Limb (tissue), 2 donors: ENCODE data around the gene NOL4L.
A peak's percentile ranks its signal among the peaks of the same experiment; 100 is the strongest.

ENCODE experiments used
- DNase-seq, 2 donors: peaks; one replicate each; pipeline ENCODE4 v3.0.0-alpha.2; 2016; ENCODE audit errors: extremely low spot score in 2 of 2

NOL4L gene

GRCh38 chr20:32585011-32585585 lies at the start of gene NOL4L:
TSS of gene NOL4L (minus strand) at chr20:32585333. CDS start at chr20:32584890, 443 bp downstream.
- DNase-seq, result peak in 1 of 2 donors; percentile 71

DNA sequence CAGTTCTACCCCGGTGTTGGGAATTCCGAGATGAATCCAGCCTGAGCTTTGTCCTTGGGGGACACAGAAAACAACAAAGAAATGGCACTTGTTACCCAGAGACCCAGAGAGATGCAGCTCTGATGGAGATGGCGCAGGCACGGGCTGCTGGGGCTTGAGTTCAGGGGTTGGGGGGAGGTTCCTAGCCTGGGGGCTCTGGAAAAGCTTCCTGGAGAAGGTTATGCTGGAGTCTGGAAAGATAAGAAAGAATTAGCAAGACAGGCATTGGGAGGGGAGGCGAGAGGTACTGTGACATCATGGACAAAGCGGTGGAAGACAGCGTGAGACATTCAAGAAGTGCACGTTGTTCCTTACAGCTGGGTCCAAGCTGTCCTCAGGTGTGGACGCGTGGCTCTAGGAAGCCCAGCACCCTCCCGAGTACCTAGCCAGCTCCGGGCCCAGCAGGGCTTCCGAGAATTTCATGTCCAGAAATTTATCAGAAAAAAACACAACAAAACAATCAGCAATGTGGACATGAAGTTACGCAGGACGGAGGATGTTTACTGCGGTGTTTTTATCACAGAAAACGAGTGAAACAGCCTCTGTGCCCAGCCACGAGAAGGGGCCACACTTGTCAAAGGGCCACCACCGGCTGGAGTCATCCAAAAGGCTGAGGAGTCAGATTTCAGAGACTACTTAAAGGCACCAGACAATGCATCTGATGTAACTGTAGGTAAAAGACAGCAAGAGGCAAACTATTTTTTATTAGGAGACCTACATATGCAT lies 49.1 kb upstream of the NOL4L start:
- peak in 1 of 2 donors; percentile 18 for DNase-seq

DNA sequence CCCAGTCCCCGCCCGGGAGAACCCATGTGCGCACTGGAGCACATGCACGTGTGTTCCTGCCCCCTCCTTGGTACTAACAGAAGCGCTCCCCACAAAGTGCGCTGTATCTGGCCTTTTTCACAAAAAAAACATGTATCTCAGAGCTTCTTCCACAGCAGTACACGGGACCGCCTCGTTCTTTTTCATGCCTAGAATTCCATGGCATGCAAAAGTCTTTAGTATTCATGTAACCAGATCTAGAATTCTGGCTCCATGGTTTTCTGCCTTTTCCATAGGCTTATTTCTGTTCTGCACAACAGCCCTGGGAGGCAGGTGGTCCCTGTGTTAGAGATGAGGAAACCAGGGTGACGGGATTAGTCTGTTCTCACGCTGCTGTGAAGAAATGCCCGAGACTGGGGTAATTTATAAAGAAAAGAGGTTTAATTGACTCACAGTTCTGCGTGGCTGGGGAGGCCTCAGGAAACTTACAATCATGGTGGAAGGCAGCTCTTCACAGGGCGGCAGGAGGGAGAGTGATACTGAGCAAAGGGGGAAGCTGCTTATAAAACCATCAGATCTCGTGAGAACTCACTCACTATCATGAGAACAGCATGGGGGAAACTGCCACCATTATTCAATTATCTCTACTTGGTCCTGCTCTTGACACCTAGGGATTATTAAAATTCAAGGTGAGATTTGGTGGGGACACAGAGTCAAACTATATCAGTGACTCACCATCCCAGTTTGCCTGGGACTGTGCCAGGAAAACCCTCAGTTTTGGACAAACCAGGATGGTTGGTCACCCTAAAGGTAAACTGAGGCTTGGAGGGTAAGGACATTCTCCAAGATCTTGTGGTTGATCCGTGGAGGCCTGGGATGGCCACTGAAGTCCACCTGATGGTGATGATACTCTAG lies 47.6 kb upstream of the NOL4L start:
- DNase-seq, result peak in 1 of 2 donors; percentile 21

DNA sequence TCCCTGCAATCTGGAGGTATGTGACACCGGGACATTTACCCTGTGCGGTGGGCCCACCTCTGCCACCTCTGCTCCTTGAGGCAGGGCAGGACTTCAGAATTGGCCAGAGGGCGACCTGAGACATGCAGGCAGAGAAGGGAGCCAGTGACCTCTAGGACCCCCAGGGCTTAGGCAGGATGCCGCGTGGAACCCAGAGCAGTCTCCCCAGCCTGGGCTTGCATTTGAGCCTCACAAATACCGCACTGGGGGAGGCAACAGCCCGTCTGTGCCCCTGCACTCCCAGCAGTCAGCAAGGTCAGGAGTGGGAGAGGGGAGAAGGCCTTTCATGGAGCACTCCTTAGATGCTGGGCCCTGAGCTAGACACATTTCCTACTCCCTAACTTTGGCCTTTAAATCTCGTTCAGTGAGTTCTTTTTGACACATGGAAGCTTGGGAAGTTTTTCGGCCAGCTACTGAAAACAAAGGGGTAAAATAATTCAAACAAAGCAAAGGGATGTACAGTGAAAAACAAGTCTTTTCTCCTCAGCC lies 46.9 kb upstream of the NOL4L start:
- peak in 1 of 2 donors; percentile 14 for DNase-seq

DNA sequence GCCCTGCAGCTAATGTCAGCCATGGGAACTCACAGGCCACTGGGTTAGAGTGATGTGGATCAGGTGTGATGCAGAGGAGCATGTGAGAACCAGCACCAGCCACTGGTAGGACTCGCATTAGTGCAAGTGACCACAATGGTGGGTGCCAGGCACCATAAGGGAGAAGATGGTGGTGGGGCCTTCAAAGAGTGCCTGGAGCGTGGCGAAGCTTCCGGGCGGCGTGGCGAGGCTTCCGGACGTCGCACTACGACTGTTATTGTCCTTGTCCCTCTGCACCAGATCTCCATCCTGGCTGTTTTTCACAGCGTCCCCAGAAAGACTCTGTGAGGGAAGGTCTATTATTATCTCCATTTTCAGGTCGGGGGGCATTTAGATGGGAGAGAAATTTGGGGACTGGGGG lies 44.7 kb upstream of the NOL4L start:
- peak in 1 of 2 donors; percentile 17 for DNase-seq

GRCh38 chr20:32628960-32629530 lies 43.9 kb upstream of the NOL4L start:
- DNase-seq, result peak in 1 of 2 donors; percentile 28

- peak in 1 of 2 donors; percentile 75 for DNase-seq
These were observed 41.9 kb upstream of the NOL4L start for GRCh38 chr20:32626859-32627636.

DNA sequence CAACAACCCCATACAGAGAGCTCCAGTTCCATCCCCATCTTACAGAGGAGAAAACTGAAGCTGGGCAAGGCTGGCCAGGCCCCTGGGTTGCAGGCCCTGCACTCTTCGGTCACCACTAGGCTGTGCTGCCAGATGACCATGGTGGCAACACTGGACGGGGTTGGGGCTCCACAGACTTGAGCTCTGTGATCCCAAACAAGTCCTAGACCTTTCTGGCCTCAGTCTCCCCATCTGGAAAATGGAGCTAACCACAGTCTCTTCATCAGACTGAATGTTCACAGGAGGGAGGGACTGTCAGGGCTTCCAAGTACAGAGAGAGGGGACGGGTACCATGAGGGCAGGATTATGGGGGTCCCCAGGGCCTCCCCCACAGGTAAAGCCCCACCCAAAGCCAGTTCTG lies 41.3 kb upstream of the NOL4L start:
- no peak for DNase-seq

DNA sequence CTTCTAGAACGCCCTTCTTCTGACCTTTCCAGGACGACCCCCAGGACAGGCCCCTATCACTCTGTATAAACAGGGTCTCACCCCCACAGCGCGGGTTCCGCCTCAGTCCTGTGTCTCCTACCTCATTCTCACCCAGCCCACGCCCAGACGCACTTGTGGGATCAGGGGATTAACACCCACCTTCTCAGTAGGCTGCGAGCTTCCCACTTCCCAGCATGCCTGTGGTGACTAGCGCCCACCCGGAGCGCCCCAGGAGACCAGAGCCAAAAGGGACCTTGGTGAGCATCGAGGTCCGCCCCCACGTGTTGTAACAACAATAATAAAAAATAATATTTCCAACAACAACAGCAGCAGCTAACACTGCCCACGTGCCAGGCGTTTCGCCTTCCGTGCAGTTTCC lies 40.9 kb upstream of the NOL4L start:
- peak in 1 of 2 donors; percentile 28 for DNase-seq

- DNase-seq, result peak in 1 of 2 donors; percentile 12
These were observed 39.7 kb upstream of the NOL4L start for GRCh38 chr20:32624687-32625345.

- DNase-seq, result peak in 1 of 2 donors; percentile 25
These were observed 38.6 kb upstream of the NOL4L start for GRCh38 chr20:32623667-32624157.

DNA sequence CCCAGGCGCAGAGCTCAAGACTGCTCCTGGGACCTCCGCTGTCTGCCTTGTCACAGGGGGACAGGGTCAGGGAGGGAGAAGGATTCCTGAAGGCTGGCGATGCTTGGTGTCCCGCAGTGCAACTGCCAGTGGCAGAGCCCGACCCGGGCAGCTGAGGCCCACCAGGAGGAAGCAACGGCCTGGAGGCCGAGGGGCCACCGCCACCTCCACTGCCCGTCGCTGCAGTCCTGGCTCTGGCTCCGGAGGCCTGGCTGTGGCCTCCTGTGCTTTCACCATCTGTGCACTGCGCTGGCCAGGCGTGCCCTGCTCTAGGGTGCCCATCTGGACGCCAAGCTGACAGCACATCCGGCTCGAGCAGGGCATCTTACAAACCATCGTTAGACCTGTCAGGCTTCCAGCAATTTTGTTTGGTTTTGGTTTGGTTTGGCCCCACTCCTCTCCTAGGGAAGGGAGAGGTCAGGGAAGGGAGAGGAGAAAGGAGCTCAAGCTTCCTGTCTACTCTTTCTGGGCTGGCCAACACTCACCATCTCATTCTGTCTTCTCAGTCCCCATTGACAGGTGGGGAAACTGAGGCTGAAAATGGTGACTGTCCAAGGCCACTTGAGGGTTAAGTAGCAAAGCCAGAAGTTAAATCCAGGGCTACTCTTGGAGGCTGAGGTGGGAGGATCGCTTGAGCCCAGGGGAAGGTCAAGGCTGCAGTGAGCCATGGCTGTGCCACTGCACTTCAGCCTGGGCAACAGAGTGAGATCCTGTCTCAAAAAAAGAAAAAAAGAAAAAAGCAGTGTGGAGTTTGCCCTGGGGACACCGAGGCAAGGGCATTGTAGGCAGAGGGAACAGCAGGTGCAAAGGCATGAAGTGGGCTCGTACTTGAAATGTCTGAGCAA lies 37.7 kb upstream of the NOL4L start:
- DNase-seq, result no peak

- DNase-seq, result no peak
These were observed 36.9 kb upstream of the NOL4L start for GRCh38 chr20:32621891-32622584.

DNA sequence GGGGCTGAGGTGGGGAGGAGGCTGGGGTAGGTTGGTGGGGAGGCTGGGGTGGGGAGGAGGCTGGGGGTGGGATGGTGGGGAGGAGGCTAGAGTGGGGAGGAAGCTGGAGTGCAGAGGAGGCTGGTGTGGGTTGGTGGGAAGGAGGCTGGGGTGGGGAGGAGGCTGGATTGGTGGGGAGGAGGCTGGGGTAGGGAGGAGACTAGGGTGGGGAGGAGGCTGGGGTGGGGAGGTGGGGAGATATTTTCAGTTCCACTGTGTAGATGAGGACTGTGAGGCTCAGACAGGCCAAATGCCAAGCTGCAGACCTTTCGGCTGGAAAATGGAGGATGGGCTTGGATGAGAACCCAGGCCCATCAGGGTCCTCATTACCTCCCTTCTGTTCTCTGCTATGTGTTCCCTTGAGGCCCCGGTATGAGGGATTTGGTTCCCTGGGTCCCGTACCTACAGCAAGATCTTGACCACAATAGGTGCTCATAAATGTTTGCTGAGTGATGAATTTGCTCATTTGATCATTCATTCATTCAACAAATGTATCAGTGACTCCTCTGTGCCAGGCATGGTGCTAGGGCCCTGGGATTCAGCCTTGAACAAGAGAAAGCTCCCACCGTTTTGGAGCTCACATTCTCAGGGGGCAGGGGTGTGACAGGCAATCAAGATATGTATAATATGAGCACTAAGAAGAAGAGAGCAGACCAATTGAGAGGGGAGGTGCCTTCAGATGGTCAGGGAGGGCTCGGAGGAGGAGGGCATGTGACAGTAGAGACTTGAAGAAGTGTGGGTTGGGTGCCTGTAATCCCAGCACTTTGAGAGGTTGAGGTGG lies 36.1 kb upstream of the NOL4L start:
- DNase-seq, result no peak

- no peak for DNase-seq
These were observed 34.5 kb upstream of the NOL4L start for GRCh38 chr20:32619586-32619985.

DNA sequence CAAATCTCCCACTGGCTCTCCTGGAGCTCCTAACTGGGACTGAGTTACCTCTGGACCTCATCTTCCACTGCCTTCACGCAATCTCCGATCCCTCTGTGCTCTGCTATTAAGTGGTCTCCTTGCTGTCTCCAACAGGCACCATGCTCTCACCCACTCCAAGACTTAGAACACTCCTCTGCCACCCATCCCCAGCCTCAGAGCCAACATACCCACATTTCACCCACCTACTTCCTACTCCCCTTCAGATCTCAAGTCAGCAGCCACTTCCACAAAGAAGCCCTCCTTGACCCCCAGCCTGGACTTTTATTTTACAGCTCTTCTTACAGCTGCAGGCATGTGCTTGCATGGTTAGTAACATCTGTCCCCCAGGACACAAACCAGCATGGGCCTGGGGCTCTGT lies 29.6 kb upstream of the NOL4L start:
- DNase-seq, result no peak

DNA sequence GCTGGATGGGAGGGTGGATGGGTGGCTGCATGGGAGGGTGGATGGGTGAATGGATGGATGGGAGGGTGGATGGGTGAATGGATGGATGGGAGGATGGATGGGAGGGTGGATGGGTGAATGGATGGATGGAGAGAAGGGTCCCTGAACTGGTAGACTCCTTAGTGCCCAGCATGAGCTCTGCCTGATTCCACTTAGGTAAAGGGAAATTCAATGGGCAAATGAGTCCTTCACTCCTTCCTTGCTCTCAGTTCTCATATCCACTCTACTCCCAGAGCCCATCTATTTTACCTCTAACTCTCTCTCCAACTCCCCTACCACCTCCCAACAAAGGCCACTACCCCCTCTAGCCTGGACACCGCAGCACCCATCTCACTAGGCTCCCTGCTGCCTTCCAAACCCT lies 29.2 kb upstream of the NOL4L start:
- no peak for DNase-seq
